ENCODE measurements around the gene NUDT16L1. TPM values are rescaled to one million over a fixed set of nuclear protein-coding genes. Genes with fewer than 3 reads are reported as not detected.

The NUDT16L1 gene
- total and polyA plus RNA-seq, 2 of the 8 experiments (the other 6 are each of a cell fraction or from before 2014, with no cell fraction given), result 34.8 to 77.3 TPM

DNA sequence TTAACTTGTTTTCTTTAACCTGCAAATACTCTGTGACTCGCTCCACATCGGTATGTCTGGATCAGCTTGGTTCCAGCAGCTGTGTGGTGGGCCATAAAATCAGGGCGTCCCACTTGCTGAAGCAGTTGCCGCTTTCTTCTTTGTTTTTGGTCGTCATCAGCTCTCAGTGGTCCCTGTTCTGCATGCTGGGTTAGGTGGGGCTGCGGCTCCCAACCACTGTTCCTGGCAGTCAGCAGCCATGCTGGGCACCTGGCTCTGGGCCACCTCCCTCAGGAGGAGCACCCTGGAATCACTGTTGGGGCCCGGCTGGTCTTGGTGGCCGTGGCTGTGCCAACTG, 45.8 kb upstream of the NUDT16L1 start:
- Histone ChIP-seq H2BK5ac (ENCODE audit: low read depth, low read length) (no peak overlapping the region), H3K27ac (ENCODE audit: low read depth, low read length) (no peak overlapping the region), H3K4me1 (replicated peaks in 1 of 4; ENCODE audit: control insufficient read depth in 3 of 4, insufficient read depth in 4 of 4, low read length in 3 of 4) (peaks cover 0 to 2% (median 0%) of the 10 kb centered on the region in 4 experiments; a peak in 2 of 7 replicates), H2BK20ac (ENCODE audit: low read length) (no peak overlapping the region), H3K79me1 (ENCODE audit: low read depth, low read length) (peaks cover 18% of the 10 kb centered on the region), H2BK120ac (replicated peaks; ENCODE audit: low read depth, low read length) (no peak overlapping the region), H2BK15ac (ENCODE audit: low read length) (no peak overlapping the region), H3K79me2 (ENCODE audit: control insufficient read depth in 1 of 2, insufficient read depth in 2 of 2, low read length in 2 of 2) (peaks cover 0 to 48% of the 10 kb centered on the region in 2 experiments; a peak in 2 of 4 replicates), H3K9ac (replicated peaks in 1 of 4; ENCODE audit: extremely low read depth in 1 of 4, low read depth in 3 of 4, low read length in 3 of 4) (no peak overlapping the region), H3K23ac (ENCODE audit: insufficient read length) (no peak overlapping the region), H2AFZ (ENCODE audit: low read length) (no peak overlapping the region), H3K4ac (replicated peaks; ENCODE audit: insufficient read length, low read depth, low read length) (no peak overlapping the region), H3K4me2 (ENCODE audit: insufficient read depth in 1 of 2, low read depth in 2 of 2, low read length in 2 of 2) (no peak overlapping the region), H4K20me1 (replicated peaks in 1 of 2; ENCODE audit: control insufficient read depth in 1 of 2, insufficient read depth in 2 of 2, low read length in 2 of 2) (peaks cover 5 to 11% of the 10 kb centered on the region in 2 experiments), H2BK12ac (ENCODE audit: low read depth, low read length) (no peak overlapping the region), H2AK5ac (ENCODE audit: low read depth, low read length) (no peak overlapping the region), H3K14ac (ENCODE audit: insufficient read length) (no peak overlapping the region), H3K4me3 (ENCODE audit: extremely low read depth in 1 of 4, insufficient read depth in 2 of 4, low read depth in 3 of 4, low read length in 4 of 4) (no peak overlapping the region), H4K5ac (ENCODE audit: insufficient read length, low read depth, low read length) (no peak overlapping the region), H4K8ac (ENCODE audit: extremely low read depth, insufficient read depth, low read length) (no peak overlapping the region), H3K9me3 (ENCODE audit: insufficient read depth in 2 of 2, low read depth in 1 of 2, low read length in 1 of 2) (no peaks in the 10 kb centered on the region), H3K23me2 (ENCODE audit: low read depth, low read length) (no peaks in the 10 kb centered on the region), H3K18ac (ENCODE audit: extremely low read depth, low read length) (no peak overlapping the region), H3K27me3 (replicated peaks in 1 of 4; ENCODE audit: control insufficient read depth in 3 of 4, extremely low read depth in 1 of 4, insufficient read depth in 3 of 4, low read length in 3 of 4) (no peaks in the 10 kb centered on the region), H3K36me3 (ENCODE audit: control insufficient read depth in 2 of 4, insufficient read depth in 4 of 4, low read length in 3 of 4) (peaks cover 0 to 7% (median 6%) of the 10 kb centered on the region in 4 experiments; a peak in 5 of 8 replicates), H3K56ac (replicated peaks; ENCODE audit: insufficient read length, low read depth, low read length) (no peak overlapping the region), H4K91ac (replicated peaks; ENCODE audit: insufficient read length, low read length) (no peak overlapping the region)
- FAIRE-seq (no peak), DNase-seq (ENCODE audit: low read depth in 1 of 2, low spot score in 2 of 2) (no peak)
- 92% methylated on average over 8 of the region's 8 CpGs; no CpG with 5 or more reads in 1 of the 2 experiments for WGBS, 2 experiments (ENCODE audit: extremely low coverage in 1 of 2, insufficient coverage in 1 of 2, insufficient read length in 1 of 2, insufficient replicate concordance in 2 of 2, low coverage in 1 of 2, low lambda C conversion rate in 2 of 2, missing lambda C conversion rate in 1 of 2)
- ChIA-PET POLR2A (ENCODE audit: partially characterized antibody) (interaction anchor here (0.6 to 0.7 kb wide), 2 partner anchors 30 to 130 kb away, joined by 3 to 4 read pairs; no protein-coding TSS in a partner anchor), CTCF (ENCODE audit: partially characterized antibody) (interaction anchor here (0.6 to 1.1 kb wide), 2 partner anchors 24 to 123 kb away, joined by 3 to 5 read pairs; no protein-coding TSS in a partner anchor)
- TF ChIP-seq SIRT6 (IDR thresholded peaks at IDR 0.05; ENCODE audit: low read length) (no peak), USF2 (IDR thresholded peaks at IDR 0.05; ENCODE audit: low read length) (no peak), JUND (IDR thresholded peaks at IDR 0.05; ENCODE audit: low read length) (no peak), HDAC2 (IDR thresholded peaks at IDR 0.05; ENCODE audit: borderline replicate concordance in 1 of 2, low read depth in 2 of 2, low read length in 2 of 2) (no peak), SIX5 (IDR thresholded peaks at IDR 0.05; ENCODE audit: low read depth, low read length) (no peak), RBBP5 (IDR thresholded peaks at IDR 0.05; ENCODE audit: borderline replicate concordance, low read depth, low read length) (no peak)
- TF ChIP-seq, protein P1, sequence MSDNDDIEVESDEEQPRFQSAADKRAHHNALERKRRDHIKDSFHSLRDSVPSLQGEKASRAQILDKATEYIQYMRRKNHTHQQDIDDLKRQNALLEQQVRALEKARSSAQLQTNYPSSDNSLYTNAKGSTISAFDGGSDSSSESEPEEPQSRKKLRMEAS (IDR thresholded peaks at IDR 0.05), result no peak
- TF ChIP-seq, protein P2, sequence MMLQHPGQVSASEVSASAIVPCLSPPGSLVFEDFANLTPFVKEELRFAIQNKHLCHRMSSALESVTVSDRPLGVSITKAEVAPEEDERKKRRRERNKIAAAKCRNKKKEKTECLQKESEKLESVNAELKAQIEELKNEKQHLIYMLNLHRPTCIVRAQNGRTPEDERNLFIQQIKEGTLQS (IDR thresholded peaks at IDR 0.05; ENCODE audit: insufficient read depth, low read depth, low read length), result no peak
- TF ChIP-seq, protein P3, sequence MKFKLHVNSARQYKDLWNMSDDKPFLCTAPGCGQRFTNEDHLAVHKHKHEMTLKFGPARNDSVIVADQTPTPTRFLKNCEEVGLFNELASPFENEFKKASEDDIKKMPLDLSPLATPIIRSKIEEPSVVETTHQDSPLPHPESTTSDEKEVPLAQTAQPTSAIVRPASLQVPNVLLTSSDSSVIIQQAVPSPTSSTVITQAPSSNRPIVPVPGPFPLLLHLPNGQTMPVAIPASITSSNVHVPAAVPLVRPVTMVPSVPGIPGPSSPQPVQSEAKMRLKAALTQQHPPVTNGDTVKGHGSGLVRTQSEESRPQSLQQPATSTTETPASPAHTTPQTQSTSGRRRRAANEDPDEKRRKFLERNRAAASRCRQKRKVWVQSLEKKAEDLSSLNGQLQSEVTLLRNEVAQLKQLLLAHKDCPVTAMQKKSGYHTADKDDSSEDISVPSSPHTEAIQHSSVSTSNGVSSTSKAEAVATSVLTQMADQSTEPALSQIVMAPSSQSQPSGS (IDR thresholded peaks at IDR 0.05; ENCODE audit: low read length), result no peak

All from H1 (cell line).